ENCODE data around the gene EIF4E1B. TPM values are rescaled to one million over a fixed set of nuclear protein-coding genes. Genes with fewer than 3 reads are reported as not detected.

Gene EIF4E1B
- total RNA-seq, 1 donor from 2014 or later = 0.06 TPM

DNA sequence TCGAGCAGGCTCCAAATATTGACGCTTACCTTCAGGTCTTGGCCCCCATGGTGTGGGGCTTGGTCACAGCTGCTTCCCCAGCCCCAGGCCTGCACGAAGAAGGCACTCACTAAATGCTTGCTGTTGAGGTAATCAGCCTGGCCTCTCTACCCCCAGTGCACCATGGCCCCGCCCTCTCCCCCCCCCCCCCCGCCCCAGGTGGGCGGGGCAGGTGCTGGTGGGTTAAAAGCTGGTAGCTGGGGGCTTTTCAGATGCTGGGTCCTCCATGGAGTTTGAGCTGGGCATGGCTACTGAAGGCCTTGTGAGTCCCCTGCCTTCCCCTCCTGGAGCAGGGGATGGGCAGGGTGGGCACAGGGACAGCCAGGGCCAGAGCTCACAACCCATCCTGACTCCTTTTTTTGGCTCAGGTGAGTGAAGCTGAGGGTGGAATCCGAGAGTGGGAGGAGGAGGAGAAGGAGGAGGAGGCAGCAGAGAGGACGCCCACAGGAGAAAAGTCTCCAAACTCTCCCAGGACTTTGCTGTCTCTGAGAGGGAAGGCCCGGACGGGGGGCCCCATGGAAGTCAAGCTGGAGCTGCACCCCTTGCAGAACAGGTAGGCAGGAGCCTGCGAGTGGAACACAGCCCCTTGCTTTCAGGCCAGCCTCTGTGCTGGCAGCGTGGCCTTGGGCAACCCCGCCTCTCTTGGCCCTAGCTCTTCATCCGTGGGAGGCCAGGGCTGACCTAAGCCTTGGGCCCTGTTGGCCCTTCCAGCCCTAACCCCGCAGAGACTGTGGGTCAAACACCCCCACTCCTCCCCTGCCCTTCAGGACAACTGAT is 12.4 kb downstream of the EIF4E1B start:
- peaks cover 1% of the 10 kb centered on the region for H3K79me2 ChIP-seq (ENCODE audit: low read depth)
- peaks cover 22% of the 10 kb centered on the region for H3F3A ChIP-seq (ENCODE audit: low read depth)
- H2AFZ ChIP-seq (replicated peaks) = no peak overlapping the region
- no peak overlapping the region for H3K27ac ChIP-seq
- no peaks in the 10 kb centered on the region for H3K27me3 ChIP-seq
- no peak overlapping the region for H3K4me2 ChIP-seq
- peaks cover 18% of the 10 kb centered on the region for H3K27me3 Mint-ChIP-seq (ENCODE audit: insufficient read depth, low read depth)
- no peak overlapping the region for H3K4me3 Mint-ChIP-seq
- H3K27ac Mint-ChIP-seq = no peak overlapping the region
- no peaks in the 10 kb centered on the region for H3K36me3 Mint-ChIP-seq
- no peak overlapping the region for H3K4me3 ChIP-seq
- no peaks in the 10 kb centered on the region for H3K9me3 Mint-ChIP-seq
- DNase-seq (ENCODE audit: low spot score) = no peak
- H3K4me1 ChIP-seq = peaks cover 24% of the 10 kb centered on the region
- H3K36me3 ChIP-seq = no peaks in the 10 kb centered on the region
- H4K20me1 ChIP-seq (ENCODE audit: low read depth) = no peaks in the 10 kb centered on the region
- TF ChIP-seq EZH2phosphoT487 (IDR thresholded peaks at IDR 0.05) (no peak), EZH2 (IDR thresholded peaks at IDR 0.05) (no peak)
- TF ChIP-seq, protein P1, sequence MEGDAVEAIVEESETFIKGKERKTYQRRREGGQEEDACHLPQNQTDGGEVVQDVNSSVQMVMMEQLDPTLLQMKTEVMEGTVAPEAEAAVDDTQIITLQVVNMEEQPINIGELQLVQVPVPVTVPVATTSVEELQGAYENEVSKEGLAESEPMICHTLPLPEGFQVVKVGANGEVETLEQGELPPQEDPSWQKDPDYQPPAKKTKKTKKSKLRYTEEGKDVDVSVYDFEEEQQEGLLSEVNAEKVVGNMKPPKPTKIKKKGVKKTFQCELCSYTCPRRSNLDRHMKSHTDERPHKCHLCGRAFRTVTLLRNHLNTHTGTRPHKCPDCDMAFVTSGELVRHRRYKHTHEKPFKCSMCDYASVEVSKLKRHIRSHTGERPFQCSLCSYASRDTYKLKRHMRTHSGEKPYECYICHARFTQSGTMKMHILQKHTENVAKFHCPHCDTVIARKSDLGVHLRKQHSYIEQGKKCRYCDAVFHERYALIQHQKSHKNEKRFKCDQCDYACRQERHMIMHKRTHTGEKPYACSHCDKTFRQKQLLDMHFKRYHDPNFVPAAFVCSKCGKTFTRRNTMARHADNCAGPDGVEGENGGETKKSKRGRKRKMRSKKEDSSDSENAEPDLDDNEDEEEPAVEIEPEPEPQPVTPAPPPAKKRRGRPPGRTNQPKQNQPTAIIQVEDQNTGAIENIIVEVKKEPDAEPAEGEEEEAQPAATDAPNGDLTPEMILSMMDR (IDR thresholded peaks at IDR 0.05) = no peak
- H3K4me1 Mint-ChIP-seq = peaks cover 25% of the 10 kb centered on the region
- no peak overlapping the region for H3K9ac ChIP-seq
- no peaks in the 10 kb centered on the region for H3K9me3 ChIP-seq (ENCODE audit: low read depth)

DNA sequence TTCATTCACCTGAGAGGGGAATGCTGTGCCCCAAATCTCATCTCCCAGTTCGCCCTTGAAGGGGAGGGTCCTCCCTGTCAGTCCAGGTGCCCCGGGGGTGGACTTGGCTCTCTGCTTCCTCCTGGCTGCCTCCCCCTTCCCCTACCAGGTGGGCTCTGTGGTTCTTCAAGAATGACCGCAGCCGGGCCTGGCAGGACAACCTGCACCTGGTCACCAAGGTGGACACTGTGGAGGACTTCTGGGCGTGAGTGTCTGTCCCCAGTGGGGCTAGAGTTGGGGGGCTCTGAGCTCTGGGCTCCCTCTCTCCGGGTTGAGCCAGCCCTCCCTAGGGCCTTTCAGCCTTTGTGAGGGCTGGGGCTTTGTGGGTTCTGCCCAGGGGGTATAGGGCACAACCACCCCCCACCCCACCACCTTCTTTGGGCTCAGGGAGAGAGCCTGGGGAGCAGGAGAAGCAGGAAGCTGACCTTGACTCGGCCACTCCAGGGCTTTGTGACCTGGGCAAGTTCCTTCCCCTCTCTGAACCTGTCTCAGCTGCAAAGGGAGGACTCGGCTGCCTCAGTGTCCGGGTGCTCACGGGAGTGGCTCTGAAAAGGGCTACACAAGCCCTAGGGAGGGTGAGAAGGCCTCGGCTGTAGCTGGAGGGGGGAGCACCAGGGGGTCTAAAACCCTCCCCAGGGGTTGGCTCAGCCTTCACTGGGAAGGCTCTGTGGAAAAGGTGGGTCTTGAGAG is 13.2 kb downstream of the EIF4E1B start:
- no peak for DNase-seq (ENCODE audit: low spot score)
- Histone ChIP-seq H4K20me1 (ENCODE audit: low read depth) (peaks cover 7% of the 10 kb centered on the region), H3K9ac (no peak overlapping the region), H3K4me1 (peaks cover 30% of the 10 kb centered on the region), H3K4me2 (peak overlapping the region; percentile 67), H3K27me3 (no peaks in the 10 kb centered on the region), H3K9me3 (ENCODE audit: low read depth) (no peaks in the 10 kb centered on the region), H3K36me3 (no peaks in the 10 kb centered on the region), H3K27ac (no peak overlapping the region), H3K4me3 (no peak overlapping the region), H3F3A (ENCODE audit: low read depth) (peaks cover 22% of the 10 kb centered on the region), H2AFZ (replicated peaks) (peak overlapping the region; percentile 72), H3K79me2 (ENCODE audit: low read depth) (peaks cover 9% of the 10 kb centered on the region)
- Mint-ChIP-seq H3K4me3 (no peak overlapping the region), H3K4me1 (peaks cover 29% of the 10 kb centered on the region), H3K27me3 (ENCODE audit: insufficient read depth, low read depth) (peaks cover 17% of the 10 kb centered on the region), H3K27ac (no peak overlapping the region), H3K36me3 (no peaks in the 10 kb centered on the region), H3K9me3 (no peaks in the 10 kb centered on the region)
- TF ChIP-seq EZH2phosphoT487 (IDR thresholded peaks at IDR 0.05) (no peak), EZH2 (IDR thresholded peaks at IDR 0.05) (no peak)
- TF ChIP-seq, protein P1 (IDR thresholded peaks at IDR 0.05) = no peak

DNA sequence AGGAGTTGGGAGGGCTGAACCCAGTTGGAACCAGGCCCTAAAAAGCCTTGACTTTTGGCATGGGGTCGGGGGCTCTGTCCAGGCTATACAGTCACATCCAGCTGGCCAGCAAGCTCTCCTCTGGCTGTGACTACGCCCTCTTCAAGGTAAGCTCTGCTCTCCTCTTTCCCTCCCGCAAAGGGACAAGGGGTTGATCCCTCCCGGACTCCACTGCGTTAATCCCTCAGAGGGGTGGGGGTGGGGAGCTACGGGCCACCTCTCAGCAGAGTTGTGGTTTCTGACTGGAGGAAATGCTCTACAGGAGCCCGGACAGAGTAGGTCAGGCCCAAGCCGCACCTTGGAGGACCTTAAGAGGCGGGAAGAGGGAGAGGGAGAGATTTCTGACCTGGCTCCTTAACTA is 13.8 kb downstream of the EIF4E1B start:
- Histone ChIP-seq H3K4me3 (no peak overlapping the region), H3K36me3 (no peaks in the 10 kb centered on the region), H3K9ac (no peak overlapping the region), H3K27ac (no peak overlapping the region), H3K4me2 (peak overlapping the region; percentile 67), H3F3A (ENCODE audit: low read depth) (peaks cover 22% of the 10 kb centered on the region), H3K27me3 (no peaks in the 10 kb centered on the region), H2AFZ (replicated peaks) (peak overlapping the region; percentile 72), H3K79me2 (ENCODE audit: low read depth) (peaks cover 15% of the 10 kb centered on the region), H3K9me3 (ENCODE audit: low read depth) (no peaks in the 10 kb centered on the region), H3K4me1 (peaks cover 30% of the 10 kb centered on the region), H4K20me1 (ENCODE audit: low read depth) (peaks cover 12% of the 10 kb centered on the region)
- DNase-seq (ENCODE audit: low spot score) = peak; percentile 64
- TF ChIP-seq, protein P1 (IDR thresholded peaks at IDR 0.05) = no peak
- TF ChIP-seq EZH2 (IDR thresholded peaks at IDR 0.05) (no peak), EZH2phosphoT487 (IDR thresholded peaks at IDR 0.05) (no peak)
- Mint-ChIP-seq H3K4me1 (peaks cover 31% of the 10 kb centered on the region), H3K4me3 (no peak overlapping the region), H3K27ac (no peak overlapping the region), H3K9me3 (no peaks in the 10 kb centered on the region), H3K36me3 (no peaks in the 10 kb centered on the region), H3K27me3 (ENCODE audit: insufficient read depth, low read depth) (peaks cover 17% of the 10 kb centered on the region)

Data from neural progenitor cell (in vitro differentiated cells).